PC-9 (cell line): Measurements from ENCODE around the gene SLC27A1. TPM values are rescaled to one million over a fixed set of nuclear protein-coding genes. Genes with fewer than 3 reads are reported as not detected.
"Not testable (repeated sequence)": the region's sequence is repeated elsewhere in the genome, so short reads cannot be mapped to it uniquely, and the experiment has no call there.

Experiments
- BruUV-seq: library from RNA; stranded (reverse); fragments of 400-500 nt; replicated peaks from 2 replicates; lab custom pipeline; 2021; lab: Mats Ljungman, UMichigan
- CTCF ChIA-PET: fragments of 300-600 bp; sonication (Branson Sonifier 250); formaldehyde crosslinking; loops from one replicate; lab custom pipeline; 2022; ENCODE audit warnings: antibody characterized with exemption; lab: Charles Lee
- POLR2A ChIA-PET: fragments of 300-600 bp; sonication (Branson Sonifier 250); formaldehyde crosslinking; loops from one replicate; lab custom pipeline; 2022; ENCODE audit warnings: antibody characterized with exemption; ENCODE audit not compliant: unreplicated experiment; lab: Charles Lee
- DNase-seq, 2 experiments: peaks; one replicate each; pipeline versions ENCODE4 v3.0.0 to v3.0.0-alpha.2; 2015 to 2022; ENCODE audit warnings: mixed read lengths in 1 of 2
- H2AFZ ChIP-seq: fragments of 200-600 bp; sonication (generic); 2 replicates; pipeline ENCODE4 v1.8.1; 2017; ENCODE audit warnings: antibody characterized with exemption
- H3F3A ChIP-seq: fragments of 200-600 bp; sonication (generic); 2 replicates; pipeline ENCODE4 v1.8.1; 2017; ENCODE audit warnings: antibody characterized with exemption, mild to moderate bottlenecking, low read depth; ENCODE audit not compliant: insufficient read depth
- H3K27ac ChIP-seq: fragments of 200-600 bp; sonication (generic); 2 replicates; pipeline ENCODE4 v1.6.1; 2016; ENCODE audit warnings: mixed run types
- H3K27me3 ChIP-seq: fragments of 200-600 bp; sonication (generic); 2 replicates; pipeline ENCODE4 v1.6.1; 2016; ENCODE audit warnings: low read depth, mixed run types; ENCODE audit not compliant: insufficient read depth
- H3K36me3 ChIP-seq: fragments of 200-600 bp; sonication (generic); 2 replicates; pipeline ENCODE4 v1.6.1; 2016; ENCODE audit warnings: low read depth, mixed run types
- H3K4me1 ChIP-seq: fragments of 200-600 bp; sonication (generic); replicated peaks from 2 replicates; pipeline ENCODE4 v1.6.1; 2016; ENCODE audit warnings: mixed run types; ENCODE audit not compliant: insufficient read depth
- H3K4me2 ChIP-seq: fragments of 200-600 bp; sonication (generic); 2 replicates; pipeline ENCODE4 v1.6.1; 2017; ENCODE audit warnings: mixed run types
- H3K4me3 ChIP-seq: fragments of 200-600 bp; sonication (generic); 2 replicates; pipeline ENCODE4 v1.6.1; 2016; ENCODE audit warnings: mixed run types
- H3K79me2 ChIP-seq: fragments of 200-600 bp; sonication (generic); 2 replicates; pipeline ENCODE4 v1.6.1; 2017; ENCODE audit warnings: low read depth, mixed run types
- H3K9me2 ChIP-seq: fragments of 200-600 bp; sonication (generic); 2 replicates; pipeline ENCODE4 v1.8.1; 2017; ENCODE audit warnings: mild to moderate bottlenecking; ENCODE audit not compliant: insufficient read depth
- H3K9me3 ChIP-seq: fragments of 200-600 bp; sonication (generic); 2 replicates; pipeline ENCODE4 v1.8.1; 2016; ENCODE audit warnings: low read depth; ENCODE audit not compliant: insufficient read depth
- H4K20me1 ChIP-seq: fragments of 200-600 bp; sonication (generic); 2 replicates; pipeline ENCODE4 v1.8.1; 2017; ENCODE audit not compliant: insufficient read depth
- CTCF ChIP-seq: fragments of 200-600 bp; sonication (generic); conservative IDR thresholded peaks from 2 replicates; pipeline ENCODE4 v1.6.1; 2017; ENCODE audit warnings: mixed run types, antibody characterized with exemption, mild to moderate bottlenecking, moderate library complexity
- EZH2 ChIP-seq: fragments of 200-600 bp; sonication (generic); IDR thresholded peaks from 2 replicates; pipeline ENCODE4 v1.8.0; 2017; ENCODE audit warnings: antibody characterized with exemption, low read depth
- intact Hi-C: fragments of 100-400 bp; cut with micrococcal nuclease; formaldehyde crosslinking; loops from one replicate; pipeline ENCODE4 v1.10.0; 2022; ENCODE audit not compliant: unreplicated experiment
- total RNA-seq: library from RNA; stranded (reverse); gene quantifications from 2 replicates; pipeline ENCODE4 v1.2.3, GENCODE V29; 2021

SLC27A1 gene
- total RNA-seq, 1 experiment from 2014 or later: 30.8 TPM

- Histone ChIP-seq H3K36me3 (peaks cover 24% of the 10 kb centered on the region), H3K27me3 (no peaks in the 10 kb centered on the region), H3K79me2 (peaks cover 52% of the 10 kb centered on the region), H3K9me2 (no peaks in the 10 kb centered on the region), H2AFZ (no peak overlapping the region), H4K20me1 (peaks cover 11% of the 10 kb centered on the region), H3K4me2 (no peak overlapping the region), H3K9me3 (peaks cover 7% of the 10 kb centered on the region; the same call in 1 of the 2 replicates), H3K27ac (no peak overlapping the region), H3F3A (peaks cover 30% of the 10 kb centered on the region; the same call in 1 of the 2 replicates), H3K4me1 (peaks cover 15% of the 10 kb centered on the region), H3K4me3 (no peak overlapping the region)
- TF ChIP-seq CTCF (no peak), EZH2 (no peak)
- BruUV-seq: no TSS peak
- intact Hi-C loops: no loop called here
- DNase-seq: no peak
- CTCF ChIA-PET: no interaction called here
- POLR2A ChIA-PET: no interaction called here
Observed at GRCh38 chr19:17515408-17516149, 45.3 kb downstream of the SLC27A1 start.

GRCh38 chr19:17517898-17518297 lies 47.6 kb downstream of the SLC27A1 start:
- no peak overlapping the region for H3K4me3 ChIP-seq
- ChIA-PET CTCF (no interaction called here), POLR2A (no interaction called here)
- H3K9me2 ChIP-seq: no peaks in the 10 kb centered on the region
- intact Hi-C loops: no loop called here
- H3K4me1 ChIP-seq: peaks cover 10% of the 10 kb centered on the region
- no peak for DNase-seq
- no peak overlapping the region for H2AFZ ChIP-seq
- H3F3A ChIP-seq: peaks cover 33% of the 10 kb centered on the region
- H4K20me1 ChIP-seq: peaks cover 11% of the 10 kb centered on the region
- no peak overlapping the region for H3K27ac ChIP-seq
- no peaks in the 10 kb centered on the region for H3K27me3 ChIP-seq
- BruUV-seq: no TSS peak
- H3K9me3 ChIP-seq: peaks cover 7% of the 10 kb centered on the region; the same call in 1 of the 2 replicates
- TF ChIP-seq EZH2 (no peak), CTCF (no peak)
- H3K4me2 ChIP-seq: no peak overlapping the region
- peaks cover 24% of the 10 kb centered on the region for H3K36me3 ChIP-seq
- H3K79me2 ChIP-seq: peaks cover 32% of the 10 kb centered on the region

GRCh38 chr19:17518654-17519053 lies 48.3 kb downstream of the SLC27A1 start:
- CTCF ChIA-PET: interaction anchor here (0.5 kb wide), 1 partner anchor 101 kb away, joined by 3 read pairs; no protein-coding TSS in a partner anchor
- H4K20me1 ChIP-seq, H3K9me3 ChIP-seq, H3K27ac ChIP-seq, BruUV-seq, H3K4me1 ChIP-seq, H2AFZ ChIP-seq, H3K27me3 ChIP-seq, H3K4me2 ChIP-seq, DNase-seq, intact Hi-C loops, H3K9me2 ChIP-seq, POLR2A ChIA-PET, H3K4me3 ChIP-seq: not testable (repeated sequence)
- H3K36me3 ChIP-seq: peaks cover 24% of the 10 kb centered on the region
- peaks cover 24% of the 10 kb centered on the region for H3K79me2 ChIP-seq
- H3F3A ChIP-seq: peaks cover 35% of the 10 kb centered on the region
